Measurements from ENCODE around the gene MSH5. TPM values are rescaled to one million over a fixed set of nuclear protein-coding genes. Genes with fewer than 3 reads are reported as not detected.

MSH5 gene
- total and polyA plus RNA-seq, 9 of the 15 experiments (the other 6 are each of a cell fraction or from before 2014, with no cell fraction given): 12.5 to 104 (median 46.6) TPM

- TF ChIP-seq RBFOX2 (IDR thresholded peaks at IDR 0.05; ENCODE audit: low read depth, low read length): peak; percentile 46
- TF ChIP-seq RAD21 (CRISPR knock-in tag; conservative IDR thresholded peaks at IDR 0.05 in 1 of 2, IDR thresholded peaks at IDR 0.05 in 1 of 2): peak; percentile 37 to 61
- no peak for TF ChIP-seq MEF2A (IDR thresholded peaks at IDR 0.05; ENCODE audit: control insufficient read depth, low read depth, low read length)
- TF ChIP-seq SIN3A (IDR thresholded peaks at IDR 0.05; ENCODE audit: borderline replicate concordance in 2 of 2, control insufficient read depth in 1 of 2, low read depth in 2 of 2, low read length in 2 of 2): 0 out of 4 replicates have a peak, but pooled peaks of 1 of the 2 experiments have one; percentile 55
- no peak for TF ChIP-seq ZBTB40 (IDR thresholded peaks at IDR 0.05)
- peak; percentile 38; the same call in 1 of the 2 replicates for TF ChIP-seq ZBTB40 (CRISPR knock-in tag; IDR thresholded peaks at IDR 0.05)
- TF ChIP-seq ZNF174 (CRISPR knock-in tag; IDR thresholded peaks at IDR 0.05): no peak
- no peak for TF ChIP-seq FUS (optimal IDR thresholded peaks at IDR 0.05; ENCODE audit: low read depth, low read length)
- TF ChIP-seq ZNF639 (CRISPR knock-in tag; conservative IDR thresholded peaks at IDR 0.05 in 1 of 2, IDR thresholded peaks at IDR 0.05 in 1 of 2): 0 out of 4 replicates have a peak, but pooled peaks of 1 of the 2 experiments have one; percentile 30
- TF ChIP-seq ZNF165 (CRISPR knock-in tag; IDR thresholded peaks at IDR 0.05; ENCODE audit: borderline replicate concordance): no peak
- no peak for TF ChIP-seq TGIF2 (CRISPR knock-in tag; IDR thresholded peaks at IDR 0.05)
- no peak for TF ChIP-seq PTTG1 (tag; IDR thresholded peaks at IDR 0.05; ENCODE audit: low read depth)
- TF ChIP-seq ZFP1 (CRISPR knock-in tag; IDR thresholded peaks at IDR 0.05): no peak
- no peak for TF ChIP-seq CBFB (CRISPR knock-in tag; IDR thresholded peaks at IDR 0.05)
These were observed 51.7 kb downstream of the MSH5 start (continued) for GRCh38 chr6:31791324-31792089.
